HepG2 (cell line): Measurements from ENCODE around the gene C6orf15. TPM values are rescaled to one million over a fixed set of nuclear protein-coding genes. Genes with fewer than 3 reads are reported as not detected.

Source experiments
- ATAC-seq: fragments of 200-7000 bp; cut with Tn5 transposase; 3 replicates; pipeline ENCODE4 v1.9.1; 2020; ENCODE audit warnings: mild to moderate bottlenecking, moderate library complexity
- BruUV-seq: library from RNA; stranded (reverse); fragments of 400-500 nt; replicated peaks from 2 replicates; lab custom pipeline; 2021; lab: Mats Ljungman, UMichigan
- CTCF ChIA-PET: fragments of 300-600 bp; formaldehyde crosslinking; extraction: SDS; loops from one replicate; lab custom pipeline; 2021; ENCODE audit warnings: low total read pairs, inconsistent platforms, low intra/inter-chr PET ratio; lab: Yijun Ruan, JAX
- POLR2A ChIA-PET: fragments of 350-600 bp; sonication (Branson Sonifier 250); formaldehyde crosslinking; loops from one replicate; lab custom pipeline; 2020; ENCODE audit warnings: antibody characterized with exemption, inconsistent platforms; lab: Yijun Ruan, JAX
- DNase-seq: peaks from one replicate; pipeline ENCODE4 v3.0.0-alpha.2; 2015; ENCODE audit warnings: low spot score
- FAIRE-seq: peaks from 3 replicates; lab custom pipeline; 2011; peaks lifted over from hg19 to GRCh38; lab: Jason Lieb, UNC
- H2AFZ ChIP-seq: one replicate; pipeline ENCODE4 v1.6.1; 2011; ENCODE audit warnings: low read length, inconsistent platforms
- H3K27ac ChIP-seq: fragments of 300-600 bp; 3 replicates; pipeline ENCODE4 v1.8.0; 2011; ENCODE audit warnings: mixed run types, mild to moderate bottlenecking, mixed read lengths, low read length, inconsistent platforms; ENCODE audit not compliant: insufficient read depth; ENCODE audit errors: extremely low read length
- H3K27me3 ChIP-seq, 2 experiments: fragments of 200-600 bp in 1 of 2; 2 replicates in 1 of 2; 3 replicates in 1 of 2; pipeline versions ENCODE4 v1.6.0 to v1.8.0; 2011; ENCODE audit warnings: low read length in 2 of 2, mild to moderate bottlenecking in 2 of 2, moderate library complexity in 2 of 2, inconsistent platforms in 1 of 2; ENCODE audit not compliant: insufficient read depth in 2 of 2, control insufficient read depth in 1 of 2
- H3K36me3 ChIP-seq, 2 experiments: fragments of 200-600 bp in 1 of 2; replicated peaks in 1 of 2; 2 replicates in 1 of 2; 3 replicates in 1 of 2; pipeline versions ENCODE4 v1.5.1 to v1.8.0; 2011; ENCODE audit warnings: low read length in 2 of 2, inconsistent platforms in 1 of 2; ENCODE audit not compliant: insufficient read depth in 2 of 2, control insufficient read depth in 1 of 2
- H3K4me1 ChIP-seq: 2 replicates; pipeline ENCODE4 v1.5.1; 2012; ENCODE audit warnings: low read length, inconsistent platforms; ENCODE audit not compliant: insufficient read depth
- H3K4me2 ChIP-seq: 2 replicates; pipeline ENCODE4 v1.6.0; 2011; ENCODE audit warnings: low read depth, low read length, inconsistent platforms
- H3K4me3 ChIP-seq, 3 experiments: fragments of 200-600 bp in 1 of 3; sonication (generic), shearing (Covaris generic) in 1 of 3; replicated peaks in 1 of 3; 2 replicates each; pipeline ENCODE4 v1.5.1; 2011 to 2016; ENCODE audit warnings: low read length in 3 of 3, inconsistent platforms in 2 of 3, low read depth in 2 of 3, mild to moderate bottlenecking in 2 of 3, control low read depth in 1 of 3, mixed read lengths in 1 of 3; ENCODE audit not compliant: insufficient read depth in 1 of 3
- H3K79me2 ChIP-seq: one replicate; pipeline ENCODE4 v1.6.1; 2011; ENCODE audit warnings: low read length, inconsistent platforms; ENCODE audit not compliant: insufficient read depth
- H3K9ac ChIP-seq: 2 replicates; pipeline ENCODE4 v1.6.0; 2011; ENCODE audit warnings: mild to moderate bottlenecking, low read depth, low read length, inconsistent platforms; ENCODE audit not compliant: insufficient read depth
- H3K9me3 ChIP-seq: 2 replicates; pipeline ENCODE4 v1.5.1; 2012; ENCODE audit warnings: mild to moderate bottlenecking, low read length
- H4K20me1 ChIP-seq: 2 replicates; pipeline ENCODE4 v1.6.0; 2011; ENCODE audit warnings: inconsistent platforms, mild to moderate bottlenecking, low read length, moderate library complexity; ENCODE audit not compliant: insufficient read depth
- FOSL2 ChIP-seq: sonication (generic); formaldehyde crosslinking; IDR thresholded peaks from 2 replicates; pipeline ENCODE4 v1.4.0; 2020; ENCODE audit warnings: missing genetic modification reagents
- GPN1 ChIP-seq: sonication (generic); formaldehyde crosslinking; IDR thresholded peaks from 2 replicates; pipeline ENCODE4 v1.5.1; 2020; ENCODE audit warnings: missing genetic modification reagents, borderline replicate concordance
- HOXA5 ChIP-seq: sonication (generic); formaldehyde crosslinking; IDR thresholded peaks from 2 replicates; pipeline ENCODE4 v1.4.0; 2020; ENCODE audit warnings: missing genetic modification reagents
- JDP2 ChIP-seq: sonication (generic); formaldehyde crosslinking; IDR thresholded peaks from 2 replicates; pipeline ENCODE4 v1.8.1; 2022; ENCODE audit warnings: missing genetic modification reagents, borderline replicate concordance
- KLF15 ChIP-seq: sonication (generic); formaldehyde crosslinking; IDR thresholded peaks from 2 replicates; pipeline ENCODE4 v1.8.1; 2023; ENCODE audit warnings: borderline replicate concordance, mild to moderate bottlenecking, inconsistent platforms, missing genetic modification reagents, mixed read lengths
- MED1 ChIP-seq: sonication (generic); formaldehyde crosslinking; IDR thresholded peaks from 2 replicates; pipeline ENCODE4 v1.4.0; 2020; ENCODE audit warnings: missing genetic modification reagents
- MYC ChIP-seq: sonication (generic); formaldehyde crosslinking; IDR thresholded peaks from 2 replicates; pipeline ENCODE4 v1.9.0; 2021; ENCODE audit warnings: missing genetic modification reagents, borderline replicate concordance
- RARA ChIP-seq: IDR thresholded peaks from 2 replicates; pipeline ENCODE4 v1.6.1; 2016; ENCODE audit warnings: missing genetic modification reagents, missing compliant biosample characterization
- ZFP36 ChIP-seq: fragments of 150-350 bp; IDR thresholded peaks from 2 replicates; pipeline ENCODE4 v1.6.1; 2018; ENCODE audit warnings: borderline replicate concordance, low read length, low read depth; ENCODE audit not compliant: partially characterized antibody
- ZFP90 ChIP-seq: sonication (generic); formaldehyde crosslinking; IDR thresholded peaks from 2 replicates; pipeline ENCODE4 v1.8.0; 2022; ENCODE audit warnings: missing genetic modification reagents, mild to moderate bottlenecking, inconsistent platforms, borderline replicate concordance
- ZMAT3 ChIP-seq: sonication (generic); formaldehyde crosslinking; conservative IDR thresholded peaks from 2 replicates; pipeline ENCODE4 v1.7.0; 2021; ENCODE audit warnings: missing genetic modification reagents
- ZNF256 ChIP-seq: sonication (generic); formaldehyde crosslinking; conservative IDR thresholded peaks from 2 replicates; pipeline ENCODE4 v1.4.0; 2020; ENCODE audit warnings: missing genetic modification reagents
- ZNF510 ChIP-seq: sonication (generic); formaldehyde crosslinking; IDR thresholded peaks from 2 replicates; pipeline ENCODE4 v1.4.0; 2020; ENCODE audit warnings: low read depth, mild to moderate bottlenecking, missing genetic modification reagents
- ZNF768 ChIP-seq: sonication (generic); formaldehyde crosslinking; IDR thresholded peaks from 2 replicates; pipeline ENCODE4 v1.4.0; 2020; ENCODE audit warnings: missing genetic modification reagents
- WGBS: methylation state at CpG from one replicate; pipeline ENCODE4 v1.1.6; 2017; ENCODE audit warnings: low lambda C conversion rate; 5-methylcytosine and 5-hydroxymethylcytosine counted together
- in situ Hi-C: cut with HindIII; loops from 2 replicates; pipeline ENCODE4 v1.10.0; 2017; ENCODE audit warnings: low pct_unique_long_range_greater_than_20kb; ENCODE audit not compliant: extremely low pct_ligation_motif_present
- intact Hi-C: fragments of 100-400 bp; cut with micrococcal nuclease; formaldehyde crosslinking; loops from one replicate; pipeline ENCODE4 v1.10.0; 2022; ENCODE audit not compliant: unreplicated experiment
- polyA plus RNA-seq, 8 experiments: library from polyadenylated mRNA; depleted of rRNA in 3 of 8; stranded (reverse) in 7 of 8; unstranded in 1 of 8; fragments of >200 nt; fragmentation: Illumina TruSeq in 4 of 8; extraction: Trizol in 4 of 8; gene quantifications; 2 replicates each; pipeline versions ENCODE4 v1.2.1 to v1.2.3, GENCODE V29; 2011 to 2016; ENCODE audit warnings: low read depth in 4 of 8, missing spikeins in 1 of 8, mixed read lengths in 1 of 8; ENCODE audit not compliant: insufficient read depth in 1 of 8
- total RNA-seq, 5 experiments: library from RNA; depleted of rRNA; stranded (reverse); fragments of >200 nt; fragmentation: Illumina TruSeq; extraction: Trizol; gene quantifications; 2 replicates each; pipeline ENCODE4 v1.2.3, GENCODE V29; 2016; ENCODE audit warnings: low read depth in 1 of 5

The C6orf15 gene
- total and polyA plus RNA-seq, 2 of the 13 experiments (the other 11 are each of a cell fraction or from before 2014, with no cell fraction given) = not detected

DNA sequence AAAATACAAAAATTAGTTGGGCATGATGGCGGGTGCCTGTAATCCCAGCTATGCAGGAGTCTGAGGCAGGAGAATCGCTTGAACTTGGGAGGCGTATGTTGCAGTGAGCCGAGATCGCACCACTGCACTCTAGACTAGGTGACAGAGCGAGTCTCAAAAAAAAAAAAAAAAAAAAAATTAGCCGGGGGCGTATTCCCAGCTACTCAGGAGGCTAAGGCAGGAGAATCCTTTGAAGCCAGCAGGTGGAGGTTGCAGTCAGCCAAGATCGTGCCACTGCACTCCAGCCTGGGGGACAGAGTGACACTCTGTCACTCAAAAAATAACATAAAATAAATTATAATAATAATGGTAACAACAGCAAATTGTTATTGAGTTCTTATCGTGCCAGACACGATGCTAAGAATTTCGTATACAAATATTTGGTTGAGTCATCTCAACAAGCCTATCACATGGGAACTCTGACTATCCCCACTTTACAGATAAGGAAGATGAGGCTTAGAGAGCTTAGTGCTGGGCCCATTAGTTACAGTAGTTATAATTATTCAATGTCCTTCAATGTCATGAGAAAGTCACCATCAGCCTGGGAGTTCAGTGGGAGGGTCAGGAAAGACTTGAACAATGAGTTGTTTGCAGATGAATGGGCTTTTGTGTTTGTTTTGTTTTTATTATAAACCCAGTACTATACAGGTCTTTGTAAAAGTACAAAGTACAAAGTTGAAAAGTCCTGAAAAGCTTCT is 19.4 kb downstream of the C6orf15 start (continued):
- TF ChIP-seq MYC (CRISPR knock-in tag) (no peak), RARA (CRISPR knock-in tag) (peak; percentile 58; the same call in 1 of the 2 replicates), ZMAT3 (CRISPR knock-in tag) (no peak), MED1 (CRISPR knock-in tag) (no peak), GPN1 (CRISPR knock-in tag) (no peak), JDP2 (no peak), HOXA5 (CRISPR knock-in tag) (no peak), FOSL2 (CRISPR knock-in tag) (peak; percentile 36; the same call in 1 of the 2 replicates), ZNF510 (CRISPR knock-in tag) (no peak)

DNA sequence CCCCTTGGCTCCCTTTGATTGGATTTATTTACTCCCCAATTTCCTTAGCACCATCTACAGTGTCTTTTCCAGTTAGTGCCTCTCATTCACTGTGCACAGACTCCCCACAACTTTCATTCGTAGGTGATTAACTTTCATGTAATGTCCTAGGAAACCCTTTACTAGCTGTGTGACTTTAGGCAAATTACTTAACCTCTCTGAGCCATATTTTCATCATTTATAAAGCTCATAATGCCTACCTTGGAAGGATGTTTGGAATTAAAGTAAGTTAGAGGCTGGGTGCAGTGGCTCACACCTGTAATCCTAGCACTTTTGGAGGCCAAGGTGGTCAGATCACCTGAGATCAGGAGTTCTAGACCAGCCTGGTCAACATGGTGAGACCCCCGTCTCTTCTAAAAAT is 20.1 kb downstream of the C6orf15 start:
- 64% methylated on average over 2 of the region's 2 CpGs for WGBS
- BruUV-seq = no TSS peak
- FAIRE-seq (no peak), DNase-seq (no peak), ATAC-seq (no peak)
- H3K4me1 ChIP-seq = peaks cover 50% of the 10 kb centered on the region
- H3K36me3 ChIP-seq = no peaks in the 10 kb centered on the region
- no peaks in the 10 kb centered on the region for H3K79me2 ChIP-seq
- TF ChIP-seq ZFP36 (peak; percentile 25), ZNF768 (CRISPR knock-in tag) (peak; percentile 79; the same call in 1 of the 2 replicates), KLF15 (CRISPR knock-in tag) (no peak), ZNF256 (CRISPR knock-in tag) (no peak), ZFP90 (CRISPR knock-in tag) (no peak)
- no peaks in the 10 kb centered on the region for H4K20me1 ChIP-seq
- no peak overlapping the region for H3K4me3 ChIP-seq
- no peaks in the 10 kb centered on the region for H3K9me3 ChIP-seq
- ChIA-PET POLR2A (interaction anchor here (1.3 kb wide), 1 partner anchor 10 kb away, joined by 3 read pairs; no protein-coding TSS in a partner anchor), CTCF (no interaction called here)
- H3K4me2 ChIP-seq = no peak overlapping the region
- in situ Hi-C loops = loop anchor here (25.0 kb wide), 2 partner anchors 405 to 630 kb away; partner anchors contain the start of genes NRM and PPP1R18
- no peak overlapping the region for H2AFZ ChIP-seq
- no peak overlapping the region for H3K27ac ChIP-seq
- intact Hi-C loops = no loop called here
- no peaks in the 10 kb centered on the region for H3K27me3 ChIP-seq
- no peak overlapping the region for H3K9ac ChIP-seq
